Stimulated activated CD4-positive, alpha-beta T cell treated with anti-CD3 and anti-CD28 coated beads, Interleukin-4, amount 100 ng/mL, for 1 hour (primary cell): ENCODE results near the gene SEMA3E.

Source experiments
- DNase-seq: peaks from one replicate; pipeline ENCODE4 v3.0.0-alpha.2; 2020

SEMA3E gene

GRCh38 chr7:83640731-83641537, 8.0 kb downstream of the SEMA3E start:
- DNase-seq: no peak

DNA sequence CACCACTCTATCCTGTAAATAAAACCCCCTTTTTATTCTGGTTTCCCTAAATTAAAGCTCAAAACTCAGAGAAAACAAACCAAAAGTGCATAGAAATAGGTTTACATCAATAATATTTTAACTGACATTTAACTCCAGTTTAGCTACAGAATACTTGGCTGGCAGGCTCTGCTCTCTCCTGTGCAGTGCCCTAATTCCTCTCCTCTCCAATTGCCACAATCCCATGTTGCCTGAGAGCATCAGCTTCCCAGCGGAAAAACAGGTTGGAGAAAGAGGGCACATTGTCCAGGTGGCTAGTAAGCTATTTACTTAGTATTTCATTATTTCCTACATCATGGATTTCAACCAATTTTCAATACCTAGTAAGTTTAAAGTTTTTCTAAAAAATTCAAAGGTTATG, 8.7 kb downstream of the SEMA3E start:
- DNase-seq: no peak

DNA sequence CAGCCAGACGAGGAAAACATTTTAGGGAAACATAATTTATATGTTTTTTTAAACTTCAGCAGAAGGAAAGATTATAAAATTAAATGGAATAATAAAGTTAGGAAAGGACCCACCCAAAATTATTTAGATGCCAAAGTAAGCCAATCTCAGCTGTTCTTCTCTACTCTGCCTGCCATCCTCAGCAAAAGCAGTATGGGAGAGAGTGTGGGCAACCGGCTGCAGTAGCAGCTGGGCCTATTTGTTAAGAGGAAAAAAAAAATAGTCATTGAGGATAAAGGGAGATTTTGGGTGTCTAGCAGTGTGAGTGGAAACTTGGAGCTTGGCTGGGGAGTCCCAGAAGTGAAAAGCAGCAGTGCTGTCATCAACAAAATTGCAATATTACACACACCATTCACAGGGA, 15.4 kb downstream of the SEMA3E start:
- no peak for DNase-seq

GRCh38 chr7:83629117-83629880, 19.6 kb downstream of the SEMA3E start:
- DNase-seq: no peak

DNA sequence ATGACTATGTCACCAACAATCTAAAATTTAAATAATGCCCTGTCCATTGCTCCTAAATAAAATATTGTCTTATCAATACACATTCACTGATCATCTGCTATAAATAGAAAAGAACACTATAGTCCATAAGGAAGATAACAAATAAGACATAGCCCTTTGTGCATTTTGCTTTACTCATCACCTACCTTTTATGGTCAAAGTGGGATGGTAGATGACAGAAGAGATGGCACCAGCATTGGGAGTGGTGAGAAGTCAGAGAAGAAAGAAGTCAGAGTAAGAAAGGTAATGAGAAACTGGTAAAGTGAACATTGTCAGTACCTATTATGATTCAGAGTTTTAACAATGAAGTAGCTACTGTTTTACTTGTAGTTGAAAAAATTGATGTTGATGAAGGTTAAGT, 31.1 kb downstream of the SEMA3E start:
- DNase-seq: no peak

DNA sequence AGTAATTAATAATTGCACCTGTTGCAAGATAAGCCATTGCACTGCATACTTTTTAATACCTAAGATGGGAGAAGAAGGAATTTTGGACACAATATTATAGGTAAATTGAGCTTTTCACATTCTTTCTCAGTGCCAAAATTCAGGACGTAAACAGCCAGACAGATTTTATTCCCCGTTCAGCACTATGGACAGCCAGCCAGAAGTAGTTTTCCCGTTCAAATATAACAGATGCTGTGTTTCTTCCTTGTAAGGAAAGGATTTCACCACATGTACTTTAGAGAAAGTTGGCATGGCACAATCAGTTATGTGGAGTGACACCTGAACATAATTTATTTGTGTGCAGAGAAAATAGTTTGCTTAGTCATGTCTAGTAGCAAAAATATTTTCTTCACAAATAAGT, 34.8 kb downstream of the SEMA3E start:
- DNase-seq: no peak

GRCh38 chr7:83613232-83613631, 35.7 kb downstream of the SEMA3E start:
- DNase-seq: no peak

- DNase-seq: no peak
These were observed 37.2 kb downstream of the SEMA3E start for GRCh38 chr7:83611776-83612175.

DNA sequence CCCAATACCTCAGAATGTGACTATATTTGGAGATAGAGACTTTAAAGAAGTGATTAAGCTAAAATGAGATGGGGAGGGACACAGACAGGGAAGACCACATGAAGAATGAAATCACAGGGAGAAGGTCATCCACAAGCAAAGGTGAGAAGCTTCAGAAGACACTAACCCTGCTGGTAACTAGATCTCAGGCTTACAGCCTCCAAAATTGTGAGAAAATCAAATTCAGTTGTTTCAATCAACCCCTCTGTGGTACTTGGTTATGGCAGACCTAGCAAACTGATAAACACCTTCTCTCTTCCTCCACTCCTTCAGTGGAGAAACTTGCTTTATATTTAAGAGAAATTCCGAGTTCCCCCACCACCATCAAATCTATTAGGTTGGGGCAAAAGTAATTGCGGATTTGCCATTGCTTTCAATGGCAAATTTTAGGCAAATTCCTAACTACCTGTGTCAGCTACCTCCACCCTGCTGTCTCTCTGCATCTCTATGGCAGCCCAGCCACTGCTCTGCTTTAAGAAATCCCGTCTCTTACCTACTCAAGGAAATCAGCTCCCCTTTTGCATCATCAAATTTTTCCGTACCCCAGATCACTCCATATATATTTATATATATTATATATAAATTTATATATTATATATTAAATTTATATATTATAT, 38.2 kb downstream of the SEMA3E start:
- DNase-seq: no peak

DNA sequence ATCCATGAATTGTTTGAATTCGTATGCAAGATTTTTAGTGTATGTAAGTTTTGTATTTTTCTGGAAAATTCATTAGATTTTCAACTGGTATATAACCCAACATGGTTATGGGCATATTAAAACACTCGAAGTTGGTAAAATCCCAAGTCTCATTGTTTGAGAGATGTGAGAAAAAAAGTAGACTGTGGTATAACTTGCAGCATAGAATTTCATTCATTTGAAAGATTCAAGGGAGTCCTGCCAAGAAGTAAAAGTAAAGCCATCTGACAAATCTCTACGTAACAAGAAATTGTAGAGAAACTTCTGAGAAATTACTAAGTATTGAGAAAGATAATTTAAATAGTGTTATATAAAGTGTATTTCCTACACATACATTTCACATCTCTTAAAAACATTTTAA, 40.2 kb downstream of the SEMA3E start:
- no peak for DNase-seq

- DNase-seq: no peak
These were observed 45.3 kb downstream of the SEMA3E start for GRCh38 chr7:83603649-83604048.

- no peak for DNase-seq
These were observed 49.8 kb downstream of the SEMA3E start for GRCh38 chr7:83599131-83599530.

DNA sequence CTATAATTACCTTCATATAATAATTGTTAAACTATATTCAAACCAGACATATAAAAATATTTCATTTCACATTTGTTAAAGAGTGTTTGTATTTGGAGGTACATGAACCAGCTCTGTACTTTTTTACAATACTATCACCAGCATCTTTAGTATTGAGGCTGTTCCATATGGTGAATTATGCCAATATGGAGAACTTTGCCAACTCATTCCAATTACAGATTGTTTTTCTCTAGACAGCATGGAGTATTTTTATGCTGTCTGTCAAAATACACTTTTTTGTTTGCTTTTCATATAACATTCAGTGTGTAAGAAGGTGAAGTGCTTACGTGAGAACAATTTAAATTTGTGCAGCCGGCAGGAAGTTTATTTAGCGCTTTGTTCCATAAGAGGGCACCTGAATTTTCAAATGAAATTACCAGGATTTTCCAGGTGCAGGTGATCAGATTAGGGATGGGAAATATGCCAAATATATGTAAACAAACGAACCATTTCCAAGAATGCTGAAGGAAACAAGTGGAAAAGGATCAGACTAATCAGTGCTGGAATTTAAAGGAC, 54.9 kb downstream of the SEMA3E start:
- no peak for DNase-seq

DNA sequence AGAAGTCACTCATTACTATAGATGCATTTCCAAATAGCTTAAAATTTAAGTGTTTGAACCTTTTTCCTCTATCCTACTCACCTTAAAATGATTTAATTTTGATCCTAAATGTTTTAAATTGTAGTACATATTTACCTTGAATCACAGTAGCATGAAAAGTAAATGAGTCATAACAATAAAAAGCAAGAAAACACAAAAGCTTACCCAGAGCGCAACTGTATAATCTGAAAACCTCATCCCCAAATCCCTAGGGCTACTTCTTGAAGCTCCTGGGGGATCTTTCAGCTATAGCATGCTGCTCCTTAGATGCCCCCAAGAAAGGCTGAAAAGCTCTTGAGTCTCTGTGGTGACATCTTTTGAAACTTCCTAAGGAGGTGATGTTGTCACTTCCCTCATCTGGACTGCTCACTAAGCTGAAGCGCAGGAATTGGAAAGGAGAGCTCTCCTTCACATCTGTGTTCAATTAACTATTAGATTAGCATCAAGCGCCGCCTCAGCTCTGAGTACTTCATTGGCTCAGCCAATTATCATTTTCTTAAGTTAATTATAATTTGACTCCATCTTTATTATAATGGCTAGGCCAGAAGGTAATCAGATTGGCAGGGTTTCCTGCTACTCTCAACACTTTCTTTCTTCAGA, 60.2 kb downstream of the SEMA3E start:
- no peak for DNase-seq

DNA sequence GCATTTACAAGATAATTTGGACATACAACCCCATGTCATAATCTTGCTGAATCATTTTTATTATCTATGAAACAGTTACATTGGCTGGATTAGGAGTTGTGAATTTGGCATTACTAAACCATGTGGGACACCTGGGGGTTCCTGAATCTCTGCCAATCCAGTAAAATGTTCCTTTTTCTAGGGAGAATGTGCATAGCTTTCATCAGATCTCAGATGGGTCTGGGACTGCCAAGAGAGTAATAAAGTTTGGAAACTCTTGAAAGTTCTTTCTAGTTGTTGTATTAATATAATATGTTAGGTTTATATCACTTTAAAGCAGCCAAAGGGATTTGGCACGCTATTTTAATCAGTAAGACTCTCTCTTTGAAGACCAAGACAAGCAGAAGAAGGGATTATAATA, 62.7 kb downstream of the SEMA3E start:
- DNase-seq: no peak

DNA sequence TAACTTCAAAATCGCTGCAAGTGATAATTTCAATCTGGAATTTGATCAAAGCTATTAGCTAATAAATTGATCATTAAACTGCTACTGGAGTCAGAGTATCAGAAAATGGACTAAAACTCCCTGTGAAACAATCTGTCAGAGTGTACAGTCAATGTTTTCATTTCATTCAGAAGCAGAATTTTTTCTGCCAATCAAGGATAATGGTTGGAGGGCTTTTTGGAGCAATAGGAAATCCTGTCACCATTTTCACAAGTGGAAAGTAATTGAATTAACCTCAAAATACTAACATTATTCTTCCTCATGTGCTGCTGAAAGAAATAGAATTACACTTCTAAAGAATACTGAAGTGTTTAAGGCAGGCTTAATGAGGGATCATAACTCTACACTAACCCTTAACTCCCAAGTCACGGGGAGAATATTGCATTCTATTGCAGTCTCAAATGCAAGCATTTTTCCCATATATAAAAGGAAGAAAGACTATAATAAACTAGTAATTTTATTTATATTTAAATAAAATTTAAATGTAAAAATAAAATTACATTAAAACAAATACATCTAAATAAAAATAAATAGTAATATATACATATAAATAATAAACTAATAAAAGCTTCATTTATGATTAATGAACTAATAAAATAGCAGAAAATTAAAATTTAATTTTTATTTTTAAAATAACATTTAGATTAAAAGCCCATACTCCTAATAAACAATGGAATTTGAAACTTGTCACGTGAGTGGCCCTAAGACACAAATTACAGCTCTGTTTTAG, 67.1 kb downstream of the SEMA3E start:
- DNase-seq: no peak

- DNase-seq: no peak
These were observed 69.2 kb downstream of the SEMA3E start for GRCh38 chr7:83579740-83580139.

GRCh38 chr7:83575436-83575835, 73.5 kb downstream of the SEMA3E start:
- no peak for DNase-seq

- no peak for DNase-seq
These were observed 74.3 kb downstream of the SEMA3E start for GRCh38 chr7:83574616-83575015.

GRCh38 chr7:83562960-83563359, 86.0 kb downstream of the SEMA3E start:
- DNase-seq: no peak

DNA sequence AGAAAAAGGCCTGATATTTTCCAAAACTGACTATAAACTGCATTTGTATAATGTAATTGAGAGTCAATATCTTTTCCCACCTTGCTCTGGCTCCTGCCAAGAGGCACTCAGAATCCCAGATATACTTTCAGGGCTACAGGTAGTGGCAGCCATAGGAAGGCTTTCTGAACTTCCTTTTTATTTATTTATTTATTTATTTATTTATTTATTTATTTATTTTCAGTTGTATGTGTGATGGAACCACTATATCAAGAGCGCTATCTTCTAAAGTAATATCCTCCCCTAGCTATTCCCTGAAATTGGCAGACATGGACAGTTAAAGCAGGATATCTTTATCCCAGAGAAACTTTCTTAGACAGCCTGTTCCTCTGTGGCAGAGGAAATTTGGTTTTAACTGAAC, 86.7 kb downstream of the SEMA3E start:
- no peak for DNase-seq

DNA sequence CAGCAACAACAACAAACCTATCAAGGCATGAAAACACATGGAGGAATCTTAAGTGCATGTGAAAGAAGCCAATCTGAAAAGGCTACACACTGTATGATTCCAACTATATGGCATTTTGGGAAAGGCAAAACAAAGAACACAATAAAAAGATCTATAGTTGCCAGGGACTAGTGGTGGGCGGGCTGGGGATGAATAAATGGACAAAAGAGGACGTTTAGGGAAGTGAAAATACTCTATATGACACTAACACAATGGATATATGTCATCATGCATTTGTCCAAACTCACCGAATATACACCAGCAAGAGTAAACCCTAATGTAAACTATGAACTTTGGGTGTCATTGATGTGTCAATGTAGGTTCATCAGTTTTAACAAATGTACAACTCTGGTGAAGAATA, 89.1 kb downstream of the SEMA3E start:
- no peak for DNase-seq
